HepG2 (cell line): ENCODE data around the gene VPS37D. TPM values are rescaled to one million over a fixed set of nuclear protein-coding genes. Genes with fewer than 3 reads are reported as not detected.

Source experiments
- KDM3A ChIP-seq: IDR thresholded peaks from 2 replicates; pipeline ENCODE4 v1.6.1; 2018; ENCODE audit warnings: low read depth, missing compliant biosample characterization
- SRSF4 ChIP-seq: fragments of 200-400 bp; formaldehyde crosslinking; IDR thresholded peaks from one replicate; pipeline ENCODE4 v1.6.1; 2018; ENCODE audit warnings: mild to moderate bottlenecking, low read depth, low read length, moderate library complexity; ENCODE audit not compliant: poor library complexity, severe bottlenecking
- THAP11 ChIP-seq: IDR thresholded peaks from 2 replicates; pipeline ENCODE4 v1.6.1; 2016; ENCODE audit warnings: missing biosample characterization, missing genetic modification reagents
- polyA plus RNA-seq, 8 experiments: library from polyadenylated mRNA; depleted of rRNA in 3 of 8; stranded (reverse) in 7 of 8; unstranded in 1 of 8; fragments of >200 nt; fragmentation: Illumina TruSeq in 4 of 8; extraction: Trizol in 4 of 8; gene quantifications; 2 replicates each; pipeline versions ENCODE4 v1.2.1 to v1.2.3, GENCODE V29; 2011 to 2016; ENCODE audit warnings: low read depth in 4 of 8, missing spikeins in 1 of 8, mixed read lengths in 1 of 8; ENCODE audit not compliant: insufficient read depth in 1 of 8
- total RNA-seq, 5 experiments: library from RNA; depleted of rRNA; stranded (reverse); fragments of >200 nt; fragmentation: Illumina TruSeq; extraction: Trizol; gene quantifications; 2 replicates each; pipeline ENCODE4 v1.2.3, GENCODE V29; 2016; ENCODE audit warnings: low read depth in 1 of 5
- TF ChIP-seq, protein P1 (sequence below): sonication (generic); formaldehyde crosslinking; IDR thresholded peaks from one replicate; pipeline ENCODE4 v1.5.1; 2020; ENCODE audit warnings: mild to moderate bottlenecking, missing genetic modification reagents; ENCODE audit errors: not compliant biosample characterization

The VPS37D gene
- total and polyA plus RNA-seq, 2 of the 13 experiments (the other 11 are each of a cell fraction or from before 2014, with no cell fraction given) = 3.8 to 6.3 TPM

DNA sequence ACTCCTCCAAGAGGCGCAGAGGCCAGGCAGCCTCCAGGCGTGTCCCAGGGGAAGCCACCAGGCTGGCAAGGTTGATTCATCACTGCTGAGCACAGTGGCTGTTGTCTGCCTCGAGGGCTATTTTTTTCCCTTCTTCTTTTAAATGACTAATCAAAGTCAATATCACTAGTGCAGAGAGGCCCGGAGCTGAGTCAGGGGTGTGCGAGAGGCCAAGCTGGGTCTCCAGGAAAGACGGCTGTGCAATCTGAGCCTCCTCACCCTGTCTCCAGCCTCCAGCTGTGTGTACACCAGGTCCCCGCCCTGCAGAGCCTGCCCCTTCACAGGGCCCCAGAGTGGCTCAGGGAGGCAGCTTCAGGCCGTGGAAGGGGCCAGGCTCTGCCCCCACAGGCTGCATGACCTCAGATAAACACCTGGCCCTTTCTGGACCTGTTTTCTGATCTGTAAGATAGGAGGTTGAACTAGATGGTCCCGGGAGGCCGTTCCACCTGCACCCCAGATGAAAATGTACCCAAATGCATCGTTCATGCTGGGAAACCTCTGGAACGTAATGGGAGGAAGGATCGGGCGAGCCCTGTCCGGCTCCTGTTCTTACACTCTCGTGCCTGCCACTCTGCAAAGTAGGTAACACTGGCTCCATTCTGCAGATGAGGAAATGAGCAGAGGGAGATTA is 48.2 kb downstream of the VPS37D start (continued):
- TF ChIP-seq, protein P1, sequence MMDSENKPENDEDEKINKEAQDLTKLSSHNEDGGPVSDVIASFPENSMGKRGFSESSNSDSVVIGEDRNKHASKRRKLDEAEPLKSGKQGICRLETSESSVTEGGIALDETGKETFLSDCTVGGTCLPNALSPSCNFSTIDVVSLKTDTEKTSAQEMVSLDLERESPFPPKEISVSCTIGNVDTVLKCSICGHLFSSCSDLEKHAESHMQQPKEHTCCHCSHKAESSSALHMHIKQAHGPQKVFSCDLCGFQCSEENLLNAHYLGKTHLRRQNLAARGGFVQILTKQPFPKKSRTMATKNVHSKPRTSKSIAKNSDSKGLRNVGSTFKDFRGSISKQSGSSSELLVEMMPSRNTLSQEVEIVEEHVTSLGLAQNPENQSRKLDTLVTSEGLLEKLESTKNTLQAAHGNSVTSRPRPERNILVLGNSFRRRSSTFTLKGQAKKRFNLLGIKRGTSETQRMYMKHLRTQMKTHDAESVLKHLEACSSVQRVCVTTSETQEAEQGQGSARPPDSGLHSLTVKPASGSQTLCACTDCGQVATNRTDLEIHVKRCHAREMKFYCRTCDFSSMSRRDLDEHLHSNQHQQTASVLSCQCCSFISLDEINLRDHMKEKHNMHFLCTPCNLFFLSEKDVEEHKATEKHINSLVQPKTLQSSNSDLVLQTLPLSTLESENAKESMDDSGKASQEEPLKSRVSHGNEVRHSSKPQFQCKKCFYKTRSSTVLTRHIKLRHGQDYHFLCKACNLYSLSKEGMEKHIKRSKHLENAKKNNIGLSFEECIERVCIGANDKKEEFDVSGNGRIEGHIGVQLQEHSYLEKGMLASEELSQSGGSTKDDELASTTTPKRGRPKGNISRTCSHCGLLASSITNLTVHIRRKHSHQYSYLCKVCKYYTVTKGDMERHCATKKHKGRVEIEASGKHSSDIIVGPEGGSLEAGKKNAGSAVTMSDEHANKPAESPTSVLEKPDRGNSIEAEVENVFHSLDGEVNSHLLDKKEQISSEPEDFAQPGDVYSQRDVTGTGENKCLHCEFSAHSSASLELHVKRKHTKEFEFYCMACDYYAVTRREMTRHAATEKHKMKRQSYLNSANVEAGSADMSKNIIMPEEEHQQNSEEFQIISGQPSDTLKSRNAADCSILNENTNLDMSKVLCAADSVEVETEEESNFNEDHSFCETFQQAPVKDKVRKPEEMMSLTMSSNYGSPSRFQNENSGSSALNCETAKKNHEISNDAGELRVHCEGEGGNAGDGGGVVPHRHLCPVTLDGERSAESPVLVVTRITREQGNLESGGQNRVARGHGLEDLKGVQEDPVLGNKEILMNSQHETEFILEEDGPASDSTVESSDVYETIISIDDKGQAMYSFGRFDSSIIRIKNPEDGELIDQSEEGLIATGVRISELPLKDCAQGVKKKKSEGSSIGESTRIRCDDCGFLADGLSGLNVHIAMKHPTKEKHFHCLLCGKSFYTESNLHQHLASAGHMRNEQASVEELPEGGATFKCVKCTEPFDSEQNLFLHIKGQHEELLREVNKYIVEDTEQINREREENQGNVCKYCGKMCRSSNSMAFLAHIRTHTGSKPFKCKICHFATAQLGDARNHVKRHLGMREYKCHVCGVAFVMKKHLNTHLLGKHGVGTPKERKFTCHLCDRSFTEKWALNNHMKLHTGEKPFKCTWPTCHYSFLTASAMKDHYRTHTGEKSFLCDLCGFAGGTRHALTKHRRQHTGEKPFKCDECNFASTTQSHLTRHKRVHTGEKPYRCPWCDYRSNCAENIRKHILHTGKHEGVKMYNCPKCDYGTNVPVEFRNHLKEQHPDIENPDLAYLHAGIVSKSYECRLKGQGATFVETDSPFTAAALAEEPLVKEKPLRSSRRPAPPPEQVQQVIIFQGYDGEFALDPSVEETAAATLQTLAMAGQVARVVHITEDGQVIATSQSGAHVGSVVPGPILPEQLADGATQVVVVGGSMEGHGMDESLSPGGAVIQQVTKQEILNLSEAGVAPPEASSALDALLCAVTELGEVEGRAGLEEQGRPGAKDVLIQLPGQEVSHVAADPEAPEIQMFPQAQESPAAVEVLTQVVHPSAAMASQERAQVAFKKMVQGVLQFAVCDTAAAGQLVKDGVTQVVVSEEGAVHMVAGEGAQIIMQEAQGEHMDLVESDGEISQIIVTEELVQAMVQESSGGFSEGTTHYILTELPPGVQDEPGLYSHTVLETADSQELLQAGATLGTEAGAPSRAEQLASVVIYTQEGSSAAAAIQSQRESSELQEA (CRISPR knock-in tag) = peak; percentile 60
- TF ChIP-seq KDM3A (CRISPR knock-in tag) = 0 out of 2 replicates have a peak, but pooled peaks have one; percentile 46
- TF ChIP-seq THAP11 (CRISPR knock-in tag) = peak; percentile 69
- no peak for TF ChIP-seq SRSF4
- TF ChIP-seq, all 625 proteins: peak for 147
